Measurements from ENCODE around the gene LIPC. TPM values are rescaled to one million over a fixed set of nuclear protein-coding genes. Genes with fewer than 3 reads are reported as not detected.

The LIPC gene
- total and polyA plus RNA-seq, 2 of the 4 experiments (the other 2 are of a cell fraction): 0.07 TPM; not detected in 1

DNA sequence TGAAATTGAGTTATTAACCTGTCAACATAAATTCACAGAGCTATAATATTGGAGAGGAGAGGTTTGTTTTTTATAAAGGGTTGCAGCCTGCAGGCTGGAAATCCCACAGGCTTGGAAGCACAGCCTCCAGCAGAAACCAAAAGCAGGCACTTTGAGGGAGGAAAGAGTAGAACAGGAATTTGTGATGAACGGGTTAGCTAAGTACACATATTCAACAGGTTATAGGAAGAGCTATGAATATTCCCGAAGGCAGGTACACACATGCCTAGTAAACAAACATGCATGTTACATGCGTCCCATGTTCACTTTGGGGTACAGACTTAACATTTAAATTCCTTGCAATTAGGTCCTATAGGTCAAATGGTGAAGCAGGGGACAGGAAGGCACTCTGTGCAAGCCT, 25.9 kb upstream of the LIPC start:
- DNase-seq (no peak), ATAC-seq (ENCODE audit: low read depth) (no peak)
- Histone ChIP-seq H2BK15ac (ENCODE audit: low read depth, low read length) (no peak overlapping the region), H3K4me3 (ENCODE audit: insufficient read depth, low read depth, low read length) (no peak overlapping the region), H3K9me1 (ENCODE audit: insufficient read depth, low read length) (0 out of 2 replicates have a peak, but pooled peaks cover 4% of the 10 kb centered on the region), H3K27me3 (ENCODE audit: control insufficient read depth, insufficient read depth, low read length) (no peaks in the 10 kb centered on the region), H3K4me1 (ENCODE audit: control insufficient read depth, insufficient read depth, low read length) (no peaks in the 10 kb centered on the region), H2AK5ac (ENCODE audit: low read depth, low read length) (no peak overlapping the region), H4K8ac (ENCODE audit: low read depth in 2 of 2, low read length in 2 of 2) (no peak overlapping the region), H2BK120ac (ENCODE audit: low read depth, low read length) (no peak overlapping the region), H3K9me3 (ENCODE audit: control insufficient read depth, insufficient read depth, low read length) (no peaks in the 10 kb centered on the region), H2AK9ac (replicated peaks; ENCODE audit: low read depth, low read length, poor library complexity) (no peak overlapping the region), H4K91ac (ENCODE audit: insufficient read depth, low read depth, low read length) (no peak overlapping the region), H3K23ac (ENCODE audit: low read depth, low read length) (no peak overlapping the region), H2AFZ (replicated peaks; ENCODE audit: low read length, poor library complexity) (no peak overlapping the region), H3K36me3 (ENCODE audit: control insufficient read depth, insufficient read depth, low read length) (no peaks in the 10 kb centered on the region), H2BK5ac (ENCODE audit: low read depth, low read length, poor library complexity, severe bottlenecking) (no peak overlapping the region), H3K56ac (ENCODE audit: extremely low read depth, insufficient read depth, low read length) (no peak overlapping the region), H3K14ac (replicated peaks; ENCODE audit: low read depth, low read length) (no peak overlapping the region), H3K79me1 (ENCODE audit: low read depth in 1 of 2, low read length in 2 of 2) (no peaks in the 10 kb centered on the region), H3K27ac (ENCODE audit: insufficient read depth, low read length) (no peak overlapping the region), H2BK20ac (ENCODE audit: low read depth, low read length) (no peak overlapping the region), H3K4me2 (ENCODE audit: low read depth, low read length) (no peak overlapping the region), H3K18ac (ENCODE audit: low read depth, low read length) (no peak overlapping the region), H3K4ac (ENCODE audit: low read depth, low read length) (no peak overlapping the region), H4K5ac (ENCODE audit: low read depth, low read length) (no peak overlapping the region), H4K20me1 (ENCODE audit: insufficient read depth, low read length) (no peaks in the 10 kb centered on the region), H3K9ac (ENCODE audit: low read depth, low read length) (no peak overlapping the region)
- intact Hi-C loops (cut with micrococcal nuclease): no loop called here
- POLR2A ChIA-PET (ENCODE audit: unreplicated experiment): no interaction called here
- CTCF ChIA-PET: interaction anchor here (1.4 kb wide), 1 partner anchor 21 kb away, joined by 4 read pairs; no protein-coding TSS in a partner anchor
- dilution Hi-C loops (cut with HindIII; ENCODE audit: low sequenced_read_pairs, unreplicated experiment): no loop called here
- no TSS peak for BruUV-seq (replicated peaks)
- no CpG with 5 or more reads among the region's 3 CpGs for whole genome bisulfite sequencing, 2 experiments (ENCODE audit: extremely low coverage in 2 of 2, insufficient read length in 1 of 2)
- in situ Hi-C loops (cut with MboI; ENCODE audit: low sequenced_read_pairs): no loop called here
- TF ChIP-seq MAZ (IDR thresholded peaks at IDR 0.05; ENCODE audit: borderline replicate concordance, low read depth, low read length) (no peak), CEBPB (IDR thresholded peaks at IDR 0.05; ENCODE audit: low read depth, low read length) (no peak), NFE2L2 (IDR thresholded peaks at IDR 0.05; ENCODE audit: low read depth, low read length) (no peak), RAD21 (IDR thresholded peaks at IDR 0.05; ENCODE audit: low read length) (no peak), MAFK (IDR thresholded peaks at IDR 0.05; ENCODE audit: low read depth, low read length) (no peak), RCOR1 (IDR thresholded peaks at IDR 0.05; ENCODE audit: insufficient replicate concordance, low read length) (no peak), MXI1 (IDR thresholded peaks at IDR 0.05; ENCODE audit: borderline replicate concordance, low read depth, low read length) (no peak), BHLHE40 (IDR thresholded peaks at IDR 0.05; ENCODE audit: low read depth, low read length) (no peak), FOS (IDR thresholded peaks at IDR 0.05; ENCODE audit: low read depth, low read length) (no peak), SMC3 (IDR thresholded peaks at IDR 0.05; ENCODE audit: low read depth, low read length) (no peak), RFX5 (IDR thresholded peaks at IDR 0.05; ENCODE audit: low read depth, low read length) (no peak), CHD1 (IDR thresholded peaks at IDR 0.05; ENCODE audit: low read depth, low read length) (no peak), POLR2A (IDR thresholded peaks at IDR 0.05; ENCODE audit: low read depth, low read length) (no peak)
- TF ChIP-seq, protein P1, sequence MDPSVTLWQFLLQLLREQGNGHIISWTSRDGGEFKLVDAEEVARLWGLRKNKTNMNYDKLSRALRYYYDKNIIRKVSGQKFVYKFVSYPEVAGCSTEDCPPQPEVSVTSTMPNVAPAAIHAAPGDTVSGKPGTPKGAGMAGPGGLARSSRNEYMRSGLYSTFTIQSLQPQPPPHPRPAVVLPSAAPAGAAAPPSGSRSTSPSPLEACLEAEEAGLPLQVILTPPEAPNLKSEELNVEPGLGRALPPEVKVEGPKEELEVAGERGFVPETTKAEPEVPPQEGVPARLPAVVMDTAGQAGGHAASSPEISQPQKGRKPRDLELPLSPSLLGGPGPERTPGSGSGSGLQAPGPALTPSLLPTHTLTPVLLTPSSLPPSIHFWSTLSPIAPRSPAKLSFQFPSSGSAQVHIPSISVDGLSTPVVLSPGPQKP (IDR thresholded peaks at IDR 0.05; ENCODE audit: borderline replicate concordance, low read depth, low read length): no peak
- TF ChIP-seq, protein P2, sequence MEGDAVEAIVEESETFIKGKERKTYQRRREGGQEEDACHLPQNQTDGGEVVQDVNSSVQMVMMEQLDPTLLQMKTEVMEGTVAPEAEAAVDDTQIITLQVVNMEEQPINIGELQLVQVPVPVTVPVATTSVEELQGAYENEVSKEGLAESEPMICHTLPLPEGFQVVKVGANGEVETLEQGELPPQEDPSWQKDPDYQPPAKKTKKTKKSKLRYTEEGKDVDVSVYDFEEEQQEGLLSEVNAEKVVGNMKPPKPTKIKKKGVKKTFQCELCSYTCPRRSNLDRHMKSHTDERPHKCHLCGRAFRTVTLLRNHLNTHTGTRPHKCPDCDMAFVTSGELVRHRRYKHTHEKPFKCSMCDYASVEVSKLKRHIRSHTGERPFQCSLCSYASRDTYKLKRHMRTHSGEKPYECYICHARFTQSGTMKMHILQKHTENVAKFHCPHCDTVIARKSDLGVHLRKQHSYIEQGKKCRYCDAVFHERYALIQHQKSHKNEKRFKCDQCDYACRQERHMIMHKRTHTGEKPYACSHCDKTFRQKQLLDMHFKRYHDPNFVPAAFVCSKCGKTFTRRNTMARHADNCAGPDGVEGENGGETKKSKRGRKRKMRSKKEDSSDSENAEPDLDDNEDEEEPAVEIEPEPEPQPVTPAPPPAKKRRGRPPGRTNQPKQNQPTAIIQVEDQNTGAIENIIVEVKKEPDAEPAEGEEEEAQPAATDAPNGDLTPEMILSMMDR (conservative IDR thresholded peaks at IDR 0.05; ENCODE audit: low read depth, low read length): no peak
- TF ChIP-seq, protein P3, sequence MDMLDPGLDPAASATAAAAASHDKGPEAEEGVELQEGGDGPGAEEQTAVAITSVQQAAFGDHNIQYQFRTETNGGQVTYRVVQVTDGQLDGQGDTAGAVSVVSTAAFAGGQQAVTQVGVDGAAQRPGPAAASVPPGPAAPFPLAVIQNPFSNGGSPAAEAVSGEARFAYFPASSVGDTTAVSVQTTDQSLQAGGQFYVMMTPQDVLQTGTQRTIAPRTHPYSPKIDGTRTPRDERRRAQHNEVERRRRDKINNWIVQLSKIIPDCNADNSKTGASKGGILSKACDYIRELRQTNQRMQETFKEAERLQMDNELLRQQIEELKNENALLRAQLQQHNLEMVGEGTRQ (IDR thresholded peaks at IDR 0.05; ENCODE audit: low read depth, low read length): no peak

Data from IMR-90 (cell line).